Measurements from ENCODE around the gene RGPD3.

- TF ChIP-seq CTCF (conservative IDR thresholded peaks at IDR 0.05 in 1 of 2, IDR thresholded peaks at IDR 0.05 in 1 of 2; ENCODE audit: extremely low read depth in 1 of 2, insufficient read depth in 1 of 2, low read depth in 1 of 2, low read length in 2 of 2) (no peak), EZH2 (IDR thresholded peaks at IDR 0.05; ENCODE audit: borderline replicate concordance, low read length) (no peak)
Observed at GRCh38 chr2:106366204-106366885, 101.9 kb downstream of the RGPD3 start.
